Stimulated activated CD4-positive, alpha-beta T cell treated with anti-CD3 and anti-CD28 coated beads, Interleukin-1b, Interleukin-23, amount 100 ng/mL, for 4 hours (primary cell): ENCODE results near the gene RNF220.

Experiments used
- DNase-seq, 2 donors: peaks; one replicate each; pipeline ENCODE4 v3.0.0-alpha.2; 2020; ENCODE audit warnings: low read depth in 2 of 2

Gene RNF220

GRCh38 chr1:44407430-44408211, 2.6 kb downstream of the RNF220 start:
- DNase-seq, result no peak

- DNase-seq, result no peak
Observed at GRCh38 chr1:44408212-44408582, 3.1 kb downstream of the RNF220 start.

- no peak for DNase-seq
Observed at GRCh38 chr1:44408632-44409602, 3.9 kb downstream of the RNF220 start.

GRCh38 chr1:44409757-44410156, 4.7 kb downstream of the RNF220 start:
- no peak for DNase-seq

- DNase-seq, result no peak
Observed at GRCh38 chr1:44411861-44412260, 6.8 kb downstream of the RNF220 start.

- DNase-seq, result no peak
Observed at GRCh38 chr1:44412601-44413000, 7.5 kb downstream of the RNF220 start.

- DNase-seq, result no peak
Observed at GRCh38 chr1:44413740-44414139, 8.7 kb downstream of the RNF220 start.

- DNase-seq, result no peak
Observed at GRCh38 chr1:44415013-44415412, 10.0 kb downstream of the RNF220 start.

- DNase-seq, result no peak
Observed at GRCh38 chr1:44416408-44416807, 11.4 kb downstream of the RNF220 start.

GRCh38 chr1:44417351-44418021, 12.4 kb downstream of the RNF220 start:
- no peak for DNase-seq

GRCh38 chr1:44418022-44418673, 13.1 kb downstream of the RNF220 start:
- DNase-seq, result no peak

- DNase-seq, result no peak
Observed at GRCh38 chr1:44419901-44420300, 14.8 kb downstream of the RNF220 start.

GRCh38 chr1:44420535-44420934, 15.5 kb downstream of the RNF220 start:
- no peak for DNase-seq

GRCh38 chr1:44421446-44421884, 16.4 kb downstream of the RNF220 start:
- DNase-seq, result no peak

GRCh38 chr1:44422161-44422560, 17.1 kb downstream of the RNF220 start:
- no peak for DNase-seq

GRCh38 chr1:44423591-44424537, 18.8 kb downstream of the RNF220 start:
- DNase-seq, result no peak

- no peak for DNase-seq
Observed at GRCh38 chr1:44424747-44425146, 19.7 kb downstream of the RNF220 start.

GRCh38 chr1:44425341-44426082, 20.5 kb downstream of the RNF220 start:
- DNase-seq, result no peak

- DNase-seq, result no peak
Observed at GRCh38 chr1:44431861-44432260, 26.8 kb downstream of the RNF220 start.

- DNase-seq, result no peak
Observed at GRCh38 chr1:44433209-44433608, 28.2 kb downstream of the RNF220 start.
